ENCODE measurements around the gene FHOD3. TPM values are rescaled to one million over a fixed set of nuclear protein-coding genes. Genes with fewer than 3 reads are reported as not detected.

FHOD3 gene
- total RNA-seq, 1 donor, result 13.0 TPM

DNA sequence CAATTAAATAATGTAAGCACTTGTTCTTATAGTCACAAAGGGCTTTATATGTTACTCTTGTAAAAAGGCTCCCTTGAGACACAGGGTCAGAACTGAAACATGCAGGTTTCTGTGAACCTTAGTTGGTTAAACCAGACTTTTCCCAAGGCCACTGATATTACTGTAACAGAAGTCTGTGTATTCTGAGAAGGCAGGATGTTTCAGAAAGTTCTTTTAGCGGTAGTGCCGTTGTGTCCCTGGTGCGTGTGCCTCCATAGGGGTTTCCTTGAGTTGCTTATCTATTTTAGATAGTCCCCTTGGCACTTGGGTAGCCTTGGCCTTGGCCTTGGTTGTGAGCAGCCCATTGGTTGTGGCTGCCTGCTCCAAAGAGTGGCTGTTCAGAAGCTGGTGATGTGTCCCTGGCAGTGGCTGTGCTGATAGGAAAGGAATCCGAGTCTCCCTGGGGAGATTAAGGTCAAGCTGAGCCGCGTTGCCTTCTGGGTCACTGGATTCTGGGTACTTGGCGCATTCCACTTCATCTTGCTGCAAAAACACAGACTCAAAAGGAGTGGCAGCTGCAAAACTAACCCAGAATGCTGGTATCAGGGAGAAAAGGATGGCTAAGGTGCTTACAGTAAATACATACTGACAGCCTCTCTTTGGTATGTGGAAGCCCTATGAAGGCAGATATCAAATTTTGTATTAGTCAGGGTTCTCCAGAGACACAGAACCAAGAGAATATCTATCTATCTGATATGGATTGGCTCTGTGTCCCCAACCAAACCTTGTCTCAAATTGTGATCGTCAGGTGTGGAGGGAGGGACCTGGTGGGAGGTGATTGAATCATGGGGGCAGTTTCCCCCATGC, 69.7 kb downstream of the FHOD3 start:
- Histone ChIP-seq H2AFZ (ENCODE audit: low read length) (no peak overlapping the region), H3K36me3 (ENCODE audit: insufficient read depth, low read length) (no peaks in the 10 kb centered on the region), H3K27me3 (ENCODE audit: insufficient read depth, low read length) (no peaks in the 10 kb centered on the region), H3K9me3 (ENCODE audit: low read depth, low read length) (no peaks in the 10 kb centered on the region), H3K79me2 (ENCODE audit: insufficient read depth, low read length) (no peaks in the 10 kb centered on the region), H3K27ac (ENCODE audit: low read depth, low read length) (no peak overlapping the region), H4K20me1 (ENCODE audit: insufficient read depth, low read length) (no peaks in the 10 kb centered on the region), H3K4me2 (ENCODE audit: insufficient read depth, low read length) (no peak overlapping the region), H3K4me3 (ENCODE audit: insufficient read depth, low read length) (no peak overlapping the region), H3K4me1 (ENCODE audit: insufficient read depth, low read length) (peaks cover 6% of the 10 kb centered on the region)
- no peak for DNase-seq (ENCODE audit: insufficient read length, low spot score, missing footprints)
- TF ChIP-seq, protein P1, sequence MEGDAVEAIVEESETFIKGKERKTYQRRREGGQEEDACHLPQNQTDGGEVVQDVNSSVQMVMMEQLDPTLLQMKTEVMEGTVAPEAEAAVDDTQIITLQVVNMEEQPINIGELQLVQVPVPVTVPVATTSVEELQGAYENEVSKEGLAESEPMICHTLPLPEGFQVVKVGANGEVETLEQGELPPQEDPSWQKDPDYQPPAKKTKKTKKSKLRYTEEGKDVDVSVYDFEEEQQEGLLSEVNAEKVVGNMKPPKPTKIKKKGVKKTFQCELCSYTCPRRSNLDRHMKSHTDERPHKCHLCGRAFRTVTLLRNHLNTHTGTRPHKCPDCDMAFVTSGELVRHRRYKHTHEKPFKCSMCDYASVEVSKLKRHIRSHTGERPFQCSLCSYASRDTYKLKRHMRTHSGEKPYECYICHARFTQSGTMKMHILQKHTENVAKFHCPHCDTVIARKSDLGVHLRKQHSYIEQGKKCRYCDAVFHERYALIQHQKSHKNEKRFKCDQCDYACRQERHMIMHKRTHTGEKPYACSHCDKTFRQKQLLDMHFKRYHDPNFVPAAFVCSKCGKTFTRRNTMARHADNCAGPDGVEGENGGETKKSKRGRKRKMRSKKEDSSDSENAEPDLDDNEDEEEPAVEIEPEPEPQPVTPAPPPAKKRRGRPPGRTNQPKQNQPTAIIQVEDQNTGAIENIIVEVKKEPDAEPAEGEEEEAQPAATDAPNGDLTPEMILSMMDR (IDR thresholded peaks at IDR 0.05; ENCODE audit: extremely low read depth, low read depth, low read length), result no peak

GRCh38 chr18:36368889-36369288, 71.4 kb downstream of the FHOD3 start:
- Histone ChIP-seq H4K20me1 (ENCODE audit: insufficient read depth, low read length) (no peaks in the 10 kb centered on the region), H3K27ac (ENCODE audit: low read depth, low read length) (no peak overlapping the region), H3K4me3 (ENCODE audit: insufficient read depth, low read length) (no peak overlapping the region), H3K9me3 (ENCODE audit: low read depth, low read length) (no peaks in the 10 kb centered on the region), H3K4me2 (ENCODE audit: insufficient read depth, low read length) (no peak overlapping the region), H3K79me2 (ENCODE audit: insufficient read depth, low read length) (no peaks in the 10 kb centered on the region), H3K27me3 (ENCODE audit: insufficient read depth, low read length) (no peaks in the 10 kb centered on the region), H3K36me3 (ENCODE audit: insufficient read depth, low read length) (no peaks in the 10 kb centered on the region), H3K4me1 (ENCODE audit: insufficient read depth, low read length) (peaks cover 21% of the 10 kb centered on the region), H2AFZ (ENCODE audit: low read length) (no peak overlapping the region)
- TF ChIP-seq, protein P1 (IDR thresholded peaks at IDR 0.05; ENCODE audit: extremely low read depth, low read depth, low read length), result no peak
- no peak for DNase-seq (ENCODE audit: insufficient read length, low spot score, missing footprints)

DNA sequence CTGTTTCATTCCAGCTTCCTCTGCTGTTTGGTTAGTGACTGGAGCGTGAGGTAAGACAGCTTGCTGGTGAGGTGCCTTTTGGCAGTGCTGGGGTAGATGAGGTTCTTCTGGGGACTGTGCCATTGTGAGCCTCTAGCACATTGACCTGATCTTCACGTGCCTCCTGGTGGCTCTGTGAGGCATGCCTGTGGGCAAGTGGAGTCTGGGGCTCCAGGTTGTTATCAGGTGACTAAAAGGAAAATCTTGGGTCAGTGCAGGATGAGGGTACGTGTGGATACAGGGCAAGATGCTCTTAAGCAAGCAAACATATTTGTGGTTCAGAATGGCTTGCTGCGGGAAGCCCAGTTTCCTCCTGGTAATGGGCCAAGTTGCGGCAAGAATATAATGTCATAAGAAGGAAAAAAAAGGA, 75.4 kb downstream of the FHOD3 start:
- Histone ChIP-seq H3K27me3 (ENCODE audit: insufficient read depth, low read length) (no peaks in the 10 kb centered on the region), H3K4me3 (ENCODE audit: insufficient read depth, low read length) (no peak overlapping the region), H3K79me2 (ENCODE audit: insufficient read depth, low read length) (no peaks in the 10 kb centered on the region), H3K4me1 (ENCODE audit: insufficient read depth, low read length) (peaks cover 37% of the 10 kb centered on the region), H2AFZ (ENCODE audit: low read length) (no peak overlapping the region), H4K20me1 (ENCODE audit: insufficient read depth, low read length) (peaks cover 3% of the 10 kb centered on the region), H3K4me2 (ENCODE audit: insufficient read depth, low read length) (peak overlapping the region; percentile 18), H3K27ac (ENCODE audit: low read depth, low read length) (peak overlapping the region; percentile 55), H3K9me3 (ENCODE audit: low read depth, low read length) (no peaks in the 10 kb centered on the region), H3K36me3 (ENCODE audit: insufficient read depth, low read length) (no peaks in the 10 kb centered on the region)
- DNase-seq (ENCODE audit: insufficient read length, low spot score, missing footprints), result peak; percentile 71
- TF ChIP-seq, protein P1 (IDR thresholded peaks at IDR 0.05; ENCODE audit: extremely low read depth, low read depth, low read length), result peak; percentile 63

GRCh38 chr18:36374262-36374661, 76.7 kb downstream of the FHOD3 start:
- H3K4me1 ChIP-seq (ENCODE audit: insufficient read depth, low read length), result peaks cover 37% of the 10 kb centered on the region
- DNase-seq (ENCODE audit: insufficient read length, low spot score, missing footprints), result no peak
- H3K36me3 ChIP-seq (ENCODE audit: insufficient read depth, low read length), result no peaks in the 10 kb centered on the region

More at GRCh38 chr18:36374262-36374661, 76.7 kb downstream of the FHOD3 start:
- H3K79me2 ChIP-seq (ENCODE audit: insufficient read depth, low read length), result no peaks in the 10 kb centered on the region
- H3K27me3 ChIP-seq (ENCODE audit: insufficient read depth, low read length), result no peaks in the 10 kb centered on the region
- H3K27ac ChIP-seq (ENCODE audit: low read depth, low read length), result no peak overlapping the region
- no peak overlapping the region for H3K4me2 ChIP-seq (ENCODE audit: insufficient read depth, low read length)
- H2AFZ ChIP-seq (ENCODE audit: low read length), result no peak overlapping the region
- peaks cover 3% of the 10 kb centered on the region for H4K20me1 ChIP-seq (ENCODE audit: insufficient read depth, low read length)
- H3K9me3 ChIP-seq (ENCODE audit: low read depth, low read length), result no peaks in the 10 kb centered on the region
- H3K4me3 ChIP-seq (ENCODE audit: insufficient read depth, low read length), result no peak overlapping the region
- TF ChIP-seq, protein P1 (IDR thresholded peaks at IDR 0.05; ENCODE audit: extremely low read depth, low read depth, low read length), result no peak
